K562 (cell line): Measurements from ENCODE around the gene CBY2.

ENCODE experiments used
- EP300 ChIP-seq: IDR thresholded peaks from 2 replicates; pipeline ENCODE4 v1.6.1; 2012; ENCODE audit warnings: low read length, improper control_type of control experiment
- JUND ChIP-seq, 2 experiments: IDR thresholded peaks; 2 replicates in 1 of 2; 3 replicates in 1 of 2; pipeline ENCODE4 v1.6.1; 2011; ENCODE audit warnings: borderline replicate concordance in 2 of 2, low read depth in 2 of 2, low read length in 2 of 2, improper control_type of control experiment in 1 of 2, missing biosample characterization in 1 of 2, missing genetic modification characterization in 1 of 2, missing genetic modification reagents in 1 of 2
- RAD21 ChIP-seq, 2 experiments: fragments of 250-450 bp in 1 of 2; fragments of 450-650 bp in 1 of 2; sonication (Bioruptor Pico) in 1 of 2; formaldehyde crosslinking in 1 of 2; IDR thresholded peaks in 1 of 2; conservative IDR thresholded peaks in 1 of 2; 2 replicates each; pipeline versions ENCODE4 v1.4.0 to v1.8.0; 2020 to 2022; ENCODE audit warnings: mild to moderate bottlenecking in 2 of 2, moderate library complexity in 1 of 2
- RFX5 ChIP-seq: IDR thresholded peaks from 2 replicates; pipeline ENCODE4 v1.6.1; 2011; ENCODE audit warnings: low read depth, mild to moderate bottlenecking, improper control_type of control experiment, low read length
- SOX6 ChIP-seq: fragments of 450-650 bp; IDR thresholded peaks from 2 replicates; pipeline ENCODE4 v1.6.1; 2014; ENCODE audit warnings: mild to moderate bottlenecking
- TF ChIP-seq, protein P1 (sequence below): fragments of 450-650 bp; conservative IDR thresholded peaks from 2 replicates; pipeline ENCODE4 v1.6.1; 2016; ENCODE audit warnings: missing genetic modification characterization, low read depth, mild to moderate bottlenecking, control low read depth, missing compliant biosample characterization
- TF ChIP-seq, protein P2 (sequence below): fragments of 250-450 bp; sonication (Bioruptor Pico); IDR thresholded peaks from 2 replicates; pipeline ENCODE4 v1.4.0; 2020
- TF ChIP-seq, protein P3 (sequence below), 3 experiments: IDR thresholded peaks in 2 of 3; conservative IDR thresholded peaks in 1 of 3; 2 replicates each; pipeline ENCODE4 v1.5.1; 2011 to 2012; ENCODE audit warnings: low read length in 3 of 3, mild to moderate bottlenecking in 3 of 3, control low read depth in 2 of 3, improper control_type of control experiment in 1 of 3, inconsistent platforms in 1 of 3, low read depth in 1 of 3, mixed read lengths in 1 of 3, moderate library complexity in 1 of 3; ENCODE audit not compliant: insufficient read depth in 2 of 3

DNA sequence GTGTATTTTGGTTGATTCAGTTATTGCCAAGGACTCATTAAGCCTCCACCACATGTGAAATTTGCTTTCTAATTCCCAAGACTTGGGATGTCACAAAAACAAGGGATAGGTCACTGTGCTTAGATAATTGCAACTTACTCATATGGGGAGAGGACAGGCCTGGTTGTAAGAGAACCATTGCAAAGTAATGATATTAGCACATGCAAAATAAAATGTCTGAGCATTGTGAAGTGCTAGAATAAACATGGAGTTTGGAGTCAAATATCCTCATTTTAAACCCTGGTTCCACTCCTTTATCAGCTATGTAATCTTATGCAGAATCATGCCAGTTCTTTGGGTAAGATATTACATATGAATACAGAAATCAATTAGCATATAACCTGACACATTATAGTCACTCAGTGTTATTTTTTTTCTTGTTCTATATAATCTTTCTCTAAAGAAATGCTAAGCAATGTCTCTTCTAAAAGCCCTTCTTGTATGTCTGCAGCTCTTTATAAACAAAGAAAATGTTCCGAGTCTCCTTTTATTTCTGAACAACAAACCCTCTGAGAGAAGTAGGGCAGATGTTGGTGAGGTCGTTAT is 5.5 kb downstream of the CBY2 start:
- TF ChIP-seq, protein P1, sequence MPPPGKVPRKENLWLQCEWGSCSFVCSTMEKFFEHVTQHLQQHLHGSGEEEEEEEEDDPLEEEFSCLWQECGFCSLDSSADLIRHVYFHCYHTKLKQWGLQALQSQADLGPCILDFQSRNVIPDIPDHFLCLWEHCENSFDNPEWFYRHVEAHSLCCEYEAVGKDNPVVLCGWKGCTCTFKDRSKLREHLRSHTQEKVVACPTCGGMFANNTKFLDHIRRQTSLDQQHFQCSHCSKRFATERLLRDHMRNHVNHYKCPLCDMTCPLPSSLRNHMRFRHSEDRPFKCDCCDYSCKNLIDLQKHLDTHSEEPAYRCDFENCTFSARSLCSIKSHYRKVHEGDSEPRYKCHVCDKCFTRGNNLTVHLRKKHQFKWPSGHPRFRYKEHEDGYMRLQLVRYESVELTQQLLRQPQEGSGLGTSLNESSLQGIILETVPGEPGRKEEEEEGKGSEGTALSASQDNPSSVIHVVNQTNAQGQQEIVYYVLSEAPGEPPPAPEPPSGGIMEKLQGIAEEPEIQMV (tag): no peak
- no peak for TF ChIP-seq EP300
- TF ChIP-seq JUND (IDR thresholded peaks at IDR 0.05; ENCODE audit: borderline replicate concordance, low read depth, low read length): no peak
- no peak for TF ChIP-seq JUND (tag; IDR thresholded peaks at IDR 0.05; ENCODE audit: borderline replicate concordance, low read depth, low read length)
- TF ChIP-seq RFX5: no peak
- no peak for TF ChIP-seq RAD21 (CRISPR knock-in tag; conservative IDR thresholded peaks at IDR 0.05 in 1 of 2, IDR thresholded peaks at IDR 0.05 in 1 of 2)
- TF ChIP-seq, protein P2, sequence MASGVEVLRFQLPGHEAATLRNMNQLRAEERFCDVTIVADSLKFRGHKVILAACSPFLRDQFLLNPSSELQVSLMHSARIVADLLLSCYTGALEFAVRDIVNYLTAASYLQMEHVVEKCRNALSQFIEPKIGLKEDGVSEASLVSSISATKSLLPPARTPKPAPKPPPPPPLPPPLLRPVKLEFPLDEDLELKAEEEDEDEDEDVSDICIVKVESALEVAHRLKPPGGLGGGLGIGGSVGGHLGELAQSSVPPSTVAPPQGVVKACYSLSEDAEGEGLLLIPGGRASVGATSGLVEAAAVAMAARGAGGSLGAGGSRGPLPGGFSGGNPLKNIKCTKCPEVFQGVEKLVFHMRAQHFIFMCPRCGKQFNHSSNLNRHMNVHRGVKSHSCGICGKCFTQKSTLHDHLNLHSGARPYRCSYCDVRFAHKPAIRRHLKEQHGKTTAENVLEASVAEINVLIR (CRISPR knock-in tag): no peak
- TF ChIP-seq SOX6: no peak
- TF ChIP-seq, protein P3, sequence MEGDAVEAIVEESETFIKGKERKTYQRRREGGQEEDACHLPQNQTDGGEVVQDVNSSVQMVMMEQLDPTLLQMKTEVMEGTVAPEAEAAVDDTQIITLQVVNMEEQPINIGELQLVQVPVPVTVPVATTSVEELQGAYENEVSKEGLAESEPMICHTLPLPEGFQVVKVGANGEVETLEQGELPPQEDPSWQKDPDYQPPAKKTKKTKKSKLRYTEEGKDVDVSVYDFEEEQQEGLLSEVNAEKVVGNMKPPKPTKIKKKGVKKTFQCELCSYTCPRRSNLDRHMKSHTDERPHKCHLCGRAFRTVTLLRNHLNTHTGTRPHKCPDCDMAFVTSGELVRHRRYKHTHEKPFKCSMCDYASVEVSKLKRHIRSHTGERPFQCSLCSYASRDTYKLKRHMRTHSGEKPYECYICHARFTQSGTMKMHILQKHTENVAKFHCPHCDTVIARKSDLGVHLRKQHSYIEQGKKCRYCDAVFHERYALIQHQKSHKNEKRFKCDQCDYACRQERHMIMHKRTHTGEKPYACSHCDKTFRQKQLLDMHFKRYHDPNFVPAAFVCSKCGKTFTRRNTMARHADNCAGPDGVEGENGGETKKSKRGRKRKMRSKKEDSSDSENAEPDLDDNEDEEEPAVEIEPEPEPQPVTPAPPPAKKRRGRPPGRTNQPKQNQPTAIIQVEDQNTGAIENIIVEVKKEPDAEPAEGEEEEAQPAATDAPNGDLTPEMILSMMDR (IDR thresholded peaks at IDR 0.05 in 2 of 3, conservative IDR thresholded peaks at IDR 0.05 in 1 of 3; ENCODE audit: insufficient read depth in 2 of 3, low read depth in 1 of 3, low read length in 3 of 3): no peak
